ENCODE results near the gene COL17A1.

The COL17A1 gene

DNA sequence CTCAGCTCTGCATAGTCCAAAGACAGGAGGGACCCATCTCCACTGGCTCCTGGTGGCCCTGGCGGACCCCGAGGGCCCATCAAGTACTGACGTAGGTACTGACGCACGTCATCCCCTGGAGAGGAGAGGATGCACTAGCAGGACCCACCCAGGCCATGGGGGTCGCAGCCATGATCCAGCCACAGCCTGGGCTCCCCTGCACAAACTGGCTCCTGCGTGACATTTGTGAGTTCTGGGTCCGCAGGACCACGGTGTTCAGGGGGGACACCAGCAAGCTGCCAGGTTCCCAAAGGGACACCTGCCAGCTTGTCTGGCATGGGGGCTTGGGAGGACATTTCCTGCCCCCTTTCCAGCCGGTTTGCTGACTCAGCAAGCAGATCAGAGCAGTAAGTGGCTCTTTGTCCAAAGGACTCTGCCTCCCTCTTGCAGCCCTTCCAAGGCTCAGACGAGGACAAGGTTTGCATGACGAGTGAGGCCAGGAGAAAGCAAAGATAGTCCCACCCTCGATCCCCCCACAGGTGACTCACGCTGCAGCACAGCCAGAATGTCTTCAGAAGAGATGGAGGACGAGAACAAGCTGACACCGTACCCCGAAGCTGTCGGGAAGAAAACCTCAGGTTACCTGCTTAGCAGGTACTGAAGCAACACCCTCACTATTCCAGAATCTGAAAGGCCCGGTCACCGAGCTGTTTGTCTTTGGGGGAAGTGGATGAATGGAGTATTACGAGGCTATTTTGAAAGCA is 49.0 kb downstream of the COL17A1 start:
- no peak for TF ChIP-seq CREB1 (IDR thresholded peaks at IDR 0.05; ENCODE audit: low read depth)
- TF ChIP-seq TAF1 (IDR thresholded peaks at IDR 0.05; ENCODE audit: low read depth), result no peak
- TF ChIP-seq FOXM1 (IDR thresholded peaks at IDR 0.05; ENCODE audit: borderline replicate concordance, low read depth), result no peak
- TF ChIP-seq, protein P1, sequence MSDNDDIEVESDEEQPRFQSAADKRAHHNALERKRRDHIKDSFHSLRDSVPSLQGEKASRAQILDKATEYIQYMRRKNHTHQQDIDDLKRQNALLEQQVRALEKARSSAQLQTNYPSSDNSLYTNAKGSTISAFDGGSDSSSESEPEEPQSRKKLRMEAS (IDR thresholded peaks at IDR 0.05), result no peak
- no peak for TF ChIP-seq TCF12 (IDR thresholded peaks at IDR 0.05; ENCODE audit: low read depth)
- TF ChIP-seq EGR1 (IDR thresholded peaks at IDR 0.05), result no peak
- TF ChIP-seq YY1 (IDR thresholded peaks at IDR 0.05; ENCODE audit: low read depth), result no peak
- TF ChIP-seq RAD21 (IDR thresholded peaks at IDR 0.05; ENCODE audit: low read depth), result no peak
- TF ChIP-seq, protein P2, sequence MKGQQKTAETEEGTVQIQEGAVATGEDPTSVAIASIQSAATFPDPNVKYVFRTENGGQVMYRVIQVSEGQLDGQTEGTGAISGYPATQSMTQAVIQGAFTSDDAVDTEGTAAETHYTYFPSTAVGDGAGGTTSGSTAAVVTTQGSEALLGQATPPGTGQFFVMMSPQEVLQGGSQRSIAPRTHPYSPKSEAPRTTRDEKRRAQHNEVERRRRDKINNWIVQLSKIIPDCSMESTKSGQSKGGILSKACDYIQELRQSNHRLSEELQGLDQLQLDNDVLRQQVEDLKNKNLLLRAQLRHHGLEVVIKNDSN (IDR thresholded peaks at IDR 0.05), result no peak
- TF ChIP-seq ZBTB7A (IDR thresholded peaks at IDR 0.05; ENCODE audit: low read depth), result no peak
- TF ChIP-seq, protein P3, sequence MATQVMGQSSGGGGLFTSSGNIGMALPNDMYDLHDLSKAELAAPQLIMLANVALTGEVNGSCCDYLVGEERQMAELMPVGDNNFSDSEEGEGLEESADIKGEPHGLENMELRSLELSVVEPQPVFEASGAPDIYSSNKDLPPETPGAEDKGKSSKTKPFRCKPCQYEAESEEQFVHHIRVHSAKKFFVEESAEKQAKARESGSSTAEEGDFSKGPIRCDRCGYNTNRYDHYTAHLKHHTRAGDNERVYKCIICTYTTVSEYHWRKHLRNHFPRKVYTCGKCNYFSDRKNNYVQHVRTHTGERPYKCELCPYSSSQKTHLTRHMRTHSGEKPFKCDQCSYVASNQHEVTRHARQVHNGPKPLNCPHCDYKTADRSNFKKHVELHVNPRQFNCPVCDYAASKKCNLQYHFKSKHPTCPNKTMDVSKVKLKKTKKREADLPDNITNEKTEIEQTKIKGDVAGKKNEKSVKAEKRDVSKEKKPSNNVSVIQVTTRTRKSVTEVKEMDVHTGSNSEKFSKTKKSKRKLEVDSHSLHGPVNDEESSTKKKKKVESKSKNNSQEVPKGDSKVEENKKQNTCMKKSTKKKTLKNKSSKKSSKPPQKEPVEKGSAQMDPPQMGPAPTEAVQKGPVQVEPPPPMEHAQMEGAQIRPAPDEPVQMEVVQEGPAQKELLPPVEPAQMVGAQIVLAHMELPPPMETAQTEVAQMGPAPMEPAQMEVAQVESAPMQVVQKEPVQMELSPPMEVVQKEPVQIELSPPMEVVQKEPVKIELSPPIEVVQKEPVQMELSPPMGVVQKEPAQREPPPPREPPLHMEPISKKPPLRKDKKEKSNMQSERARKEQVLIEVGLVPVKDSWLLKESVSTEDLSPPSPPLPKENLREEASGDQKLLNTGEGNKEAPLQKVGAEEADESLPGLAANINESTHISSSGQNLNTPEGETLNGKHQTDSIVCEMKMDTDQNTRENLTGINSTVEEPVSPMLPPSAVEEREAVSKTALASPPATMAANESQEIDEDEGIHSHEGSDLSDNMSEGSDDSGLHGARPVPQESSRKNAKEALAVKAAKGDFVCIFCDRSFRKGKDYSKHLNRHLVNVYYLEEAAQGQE (IDR thresholded peaks at IDR 0.05; ENCODE audit: low read depth), result no peak
- no peak for TF ChIP-seq TEAD4 (IDR thresholded peaks at IDR 0.05)
- no peak for TF ChIP-seq CEBPB (IDR thresholded peaks at IDR 0.05)
- TF ChIP-seq EP300 (IDR thresholded peaks at IDR 0.05; ENCODE audit: borderline replicate concordance), result no peak
- TF ChIP-seq NFIC (IDR thresholded peaks at IDR 0.05), result no peak

DNA sequence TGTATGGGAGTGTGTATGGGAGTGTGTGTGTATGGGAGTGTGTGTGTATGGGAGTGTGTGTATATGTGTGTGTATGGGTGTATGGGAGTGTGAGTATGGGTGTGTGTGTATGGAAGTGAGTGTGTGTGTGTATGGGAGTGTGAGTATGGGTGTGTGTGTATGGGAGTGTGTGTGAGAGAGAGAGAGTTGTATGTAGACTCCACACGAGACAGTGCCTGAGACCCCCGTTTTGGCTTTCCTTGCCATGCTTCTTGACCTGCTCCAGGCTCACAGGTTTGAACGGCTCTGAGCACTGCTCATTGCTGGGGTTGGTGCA is 49.7 kb downstream of the COL17A1 start:
- TF ChIP-seq, protein P2 (IDR thresholded peaks at IDR 0.05), result no peak

DNA sequence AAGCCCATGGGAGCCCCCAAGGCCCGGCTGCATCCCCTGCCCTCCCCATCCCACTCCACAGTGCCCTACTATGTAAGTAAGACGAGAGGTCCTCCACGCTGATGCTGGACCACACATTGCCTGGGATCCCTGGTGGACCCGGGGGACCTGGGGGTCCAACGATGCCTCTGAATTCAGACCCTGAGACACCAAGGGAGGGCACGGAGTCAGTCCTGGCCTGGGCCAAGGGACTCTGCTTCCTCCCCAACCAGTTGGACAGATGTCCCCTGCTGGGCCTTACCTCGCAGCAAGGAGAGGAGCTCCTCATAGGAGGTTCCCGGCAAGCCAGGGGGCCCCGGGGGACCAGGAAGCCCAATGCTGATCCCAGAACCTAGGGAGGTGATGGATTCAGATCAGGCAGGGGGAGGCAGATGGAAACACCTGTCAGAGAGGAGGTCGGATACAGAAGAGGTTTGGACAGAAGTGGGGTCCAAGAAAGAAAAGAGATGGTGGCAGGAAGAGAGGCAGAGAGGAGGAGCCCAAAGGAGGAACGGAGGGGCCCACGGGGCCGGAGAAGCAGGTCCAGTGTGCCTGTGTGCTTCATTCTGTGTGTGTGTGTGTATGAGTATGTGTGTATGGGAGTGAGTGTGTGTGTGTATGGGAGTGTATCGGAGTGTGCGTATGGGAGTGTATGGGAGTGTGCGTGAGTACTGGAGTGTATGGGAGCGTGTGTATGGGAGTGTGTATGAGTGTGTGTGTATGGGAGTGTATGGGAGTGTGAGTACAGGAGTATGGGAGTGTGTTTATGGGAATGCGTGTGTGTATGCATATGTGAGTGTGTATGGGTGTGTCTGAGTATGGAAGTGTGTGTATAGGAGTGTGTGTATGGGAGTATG is 50.2 kb downstream of the COL17A1 start:
- TF ChIP-seq EP300 (IDR thresholded peaks at IDR 0.05; ENCODE audit: borderline replicate concordance), result no peak
- no peak for TF ChIP-seq CEBPB (IDR thresholded peaks at IDR 0.05)
- TF ChIP-seq, protein P2 (IDR thresholded peaks at IDR 0.05), result no peak
- no peak for TF ChIP-seq NFIC (IDR thresholded peaks at IDR 0.05)
- TF ChIP-seq ZBTB7A (IDR thresholded peaks at IDR 0.05; ENCODE audit: low read depth), result no peak
- TF ChIP-seq TAF1 (IDR thresholded peaks at IDR 0.05; ENCODE audit: low read depth), result no peak
- TF ChIP-seq, protein P3 (IDR thresholded peaks at IDR 0.05; ENCODE audit: low read depth), result no peak
- TF ChIP-seq FOXM1 (IDR thresholded peaks at IDR 0.05; ENCODE audit: borderline replicate concordance, low read depth), result no peak
- no peak for TF ChIP-seq TEAD4 (IDR thresholded peaks at IDR 0.05)
- no peak for TF ChIP-seq CREB1 (IDR thresholded peaks at IDR 0.05; ENCODE audit: low read depth)
- no peak for TF ChIP-seq EGR1 (IDR thresholded peaks at IDR 0.05)
- no peak for TF ChIP-seq RAD21 (IDR thresholded peaks at IDR 0.05; ENCODE audit: low read depth)
- TF ChIP-seq YY1 (IDR thresholded peaks at IDR 0.05; ENCODE audit: low read depth), result no peak
- TF ChIP-seq, protein P1 (IDR thresholded peaks at IDR 0.05), result no peak
- no peak for TF ChIP-seq TCF12 (IDR thresholded peaks at IDR 0.05; ENCODE audit: low read depth)

DNA sequence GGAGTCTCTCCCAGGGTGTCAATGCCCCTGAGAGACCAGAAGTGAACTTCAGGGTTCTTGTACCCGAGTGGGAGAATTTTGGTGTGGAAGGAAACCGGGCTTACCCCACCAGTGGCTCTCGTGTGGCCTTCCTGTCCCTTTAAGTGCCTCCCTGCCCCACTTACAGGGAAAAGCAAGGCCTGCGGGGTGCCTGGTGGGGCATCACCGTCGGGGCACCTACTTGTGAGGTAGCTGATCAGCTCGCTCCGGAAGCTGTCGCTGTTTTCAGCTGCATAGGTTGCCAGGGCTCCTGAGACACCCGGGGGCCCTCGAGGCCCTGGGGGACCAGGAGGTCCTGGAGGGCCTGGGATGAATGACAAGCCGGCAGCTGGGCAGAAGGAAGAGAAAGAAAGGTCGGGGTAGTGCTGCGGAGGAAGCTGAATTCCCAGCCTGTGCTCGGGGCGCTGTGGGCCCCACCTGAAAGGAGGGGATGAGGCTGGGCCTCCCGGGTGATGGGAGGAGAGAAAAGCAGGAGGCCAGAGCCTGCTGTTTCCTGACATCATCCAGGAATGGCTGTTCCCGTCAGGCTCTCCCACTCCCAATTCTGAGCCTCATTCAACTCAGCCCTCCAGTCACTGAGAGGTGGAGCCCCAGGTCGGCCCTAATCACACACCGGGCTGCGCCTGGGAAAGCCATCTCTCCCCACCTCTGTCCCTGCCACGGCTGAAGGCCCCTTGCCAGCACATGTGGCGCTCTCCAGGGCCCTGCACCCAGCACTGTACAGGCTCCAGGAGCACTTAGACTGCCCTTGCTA is 51.1 kb downstream of the COL17A1 start:
- TF ChIP-seq YY1 (IDR thresholded peaks at IDR 0.05; ENCODE audit: low read depth) (no peak), TCF12 (IDR thresholded peaks at IDR 0.05; ENCODE audit: low read depth) (no peak), CEBPB (IDR thresholded peaks at IDR 0.05) (no peak), ZBTB7A (IDR thresholded peaks at IDR 0.05; ENCODE audit: low read depth) (no peak), TEAD4 (IDR thresholded peaks at IDR 0.05) (no peak), TAF1 (IDR thresholded peaks at IDR 0.05; ENCODE audit: low read depth) (no peak), CREB1 (IDR thresholded peaks at IDR 0.05; ENCODE audit: low read depth) (no peak), RAD21 (IDR thresholded peaks at IDR 0.05; ENCODE audit: low read depth) (no peak)
- TF ChIP-seq, protein P3 (IDR thresholded peaks at IDR 0.05; ENCODE audit: low read depth), result no peak
- TF ChIP-seq, protein P1 (IDR thresholded peaks at IDR 0.05), result no peak

All from Ishikawa (cell line).